Mononuclear cell (primary cell): ENCODE data around the gene RILPL1. TPM values are rescaled to one million over a fixed set of nuclear protein-coding genes. Genes with fewer than 3 reads are reported as not detected.
"Not testable (repeated sequence)": the region's sequence is repeated elsewhere in the genome, so short reads cannot be mapped to it uniquely, and the experiment has no call there.

Experiments used
- H3K27me3 ChIP-seq: 2 replicates; pipeline ENCODE4 v1.6.0; 2011; ENCODE audit warnings: low read length, control low read depth; ENCODE audit not compliant: insufficient read depth
- H3K4me1 ChIP-seq: 2 replicates; pipeline ENCODE4 v1.5.1; 2011; ENCODE audit warnings: mild to moderate bottlenecking, low read length, control low read depth; ENCODE audit not compliant: insufficient read depth
- H3K4me3 ChIP-seq: 2 replicates; pipeline ENCODE4 v1.5.1; 2011; ENCODE audit warnings: mild to moderate bottlenecking, low read length, moderate library complexity
- H3K9me3 ChIP-seq: 2 replicates; pipeline ENCODE4 v1.5.1; 2011; ENCODE audit warnings: low read depth, mild to moderate bottlenecking, control low read depth, low read length
- total RNA-seq: library from RNA; depleted of rRNA; stranded (reverse); fragments of >200 nt; gene quantifications from one replicate; pipeline ENCODE4 v1.2.3, GENCODE V29; 2012

The RILPL1 gene
- total RNA-seq, 1 donor, result 1.8 TPM

GRCh38 chr12:123472438-123472849, 61.1 kb downstream of the RILPL1 start:
- Histone ChIP-seq H3K9me3 (no peaks in the 10 kb centered on the region), H3K27me3 (no peaks in the 10 kb centered on the region), H3K4me3 (no peak overlapping the region), H3K4me1 (peaks cover 16% of the 10 kb centered on the region)

GRCh38 chr12:123471374-123472068, 62.0 kb downstream of the RILPL1 start:
- Histone ChIP-seq H3K9me3 (no peaks in the 10 kb centered on the region), H3K27me3 (no peaks in the 10 kb centered on the region), H3K4me1 (peaks cover 16% of the 10 kb centered on the region), H3K4me3 (no peak overlapping the region)

GRCh38 chr12:123469978-123470377, 63.5 kb downstream of the RILPL1 start:
- no peaks in the 10 kb centered on the region for H3K9me3 ChIP-seq
- H3K27me3 ChIP-seq, result no peaks in the 10 kb centered on the region
- peaks cover 8% of the 10 kb centered on the region for H3K4me1 ChIP-seq
- H3K4me3 ChIP-seq, result no peak overlapping the region

- Histone ChIP-seq H3K27me3 (no peaks in the 10 kb centered on the region), H3K4me1 (no peaks in the 10 kb centered on the region), H3K4me3 (no peak overlapping the region), H3K9me3 (no peaks in the 10 kb centered on the region)
Measured at GRCh38 chr12:123468786-123469185, 64.7 kb downstream of the RILPL1 start.

- peaks cover 4% of the 10 kb centered on the region for H3K4me1 ChIP-seq
- no peaks in the 10 kb centered on the region for H3K9me3 ChIP-seq
- H3K27me3 ChIP-seq, result no peaks in the 10 kb centered on the region
- H3K4me3 ChIP-seq, result no peak overlapping the region
Measured at GRCh38 chr12:123465084-123465483, 68.4 kb downstream of the RILPL1 start.

- not testable (repeated sequence) for H3K27me3 ChIP-seq, H3K4me3 ChIP-seq
Measured at GRCh38 chr12:123463174-123463573, 70.3 kb downstream of the RILPL1 start.

GRCh38 chr12:123457980-123458779, 75.3 kb downstream of the RILPL1 start, which contains the start of gene SNRNP35:
Gene SNRNP35 (plus strand): TSS chr12:123458139. CDS start chr12:123465541, 7,402 bp downstream.
- Histone ChIP-seq H3K27me3 (no peaks in the 10 kb centered on the region), H3K4me1 (peaks cover 19% of the 10 kb centered on the region), H3K9me3 (no peaks in the 10 kb centered on the region), H3K4me3 (peak within 1 kb of the TSS; percentile 99)

More at GRCh38 chr12:123463174-123463573, 70.3 kb downstream of the RILPL1 start:
- not testable (repeated sequence) for H3K9me3 ChIP-seq
- peaks cover 19% of the 10 kb centered on the region for H3K4me1 ChIP-seq

- Histone ChIP-seq H3K4me1 (peaks cover 13% of the 10 kb centered on the region), H3K9me3 (no peaks in the 10 kb centered on the region), H3K27me3 (no peaks in the 10 kb centered on the region), H3K4me3 (no peak overlapping the region)
Measured at GRCh38 chr12:123453165-123453564, 80.4 kb downstream of the RILPL1 start.

- not testable (repeated sequence) for H3K9me3 ChIP-seq, H3K4me3 ChIP-seq, H3K27me3 ChIP-seq
- H3K4me1 ChIP-seq, result peaks cover 22% of the 10 kb centered on the region
Measured at GRCh38 chr12:123452276-123452550, 81.3 kb downstream of the RILPL1 start.

- Histone ChIP-seq H3K27me3 (no peaks in the 10 kb centered on the region), H3K9me3 (no peaks in the 10 kb centered on the region), H3K4me1 (peaks cover 38% of the 10 kb centered on the region), H3K4me3 (no peak overlapping the region)
Measured at GRCh38 chr12:123450636-123451035, 82.9 kb downstream of the RILPL1 start.

GRCh38 chr12:123449856-123450255, 83.7 kb downstream of the RILPL1 start:
- peaks cover 46% of the 10 kb centered on the region for H3K4me1 ChIP-seq
- no peaks in the 10 kb centered on the region for H3K9me3 ChIP-seq
- no peak overlapping the region for H3K4me3 ChIP-seq
- no peaks in the 10 kb centered on the region for H3K27me3 ChIP-seq

- Histone ChIP-seq H3K4me3 (no peak overlapping the region), H3K9me3 (no peaks in the 10 kb centered on the region), H3K4me1 (peaks cover 52% of the 10 kb centered on the region), H3K27me3 (no peaks in the 10 kb centered on the region)
Measured at GRCh38 chr12:123449249-123449733, 84.2 kb downstream of the RILPL1 start.

- Histone ChIP-seq H3K4me3 (no peak overlapping the region), H3K9me3 (no peaks in the 10 kb centered on the region), H3K27me3 (no peaks in the 10 kb centered on the region), H3K4me1 (peaks cover 76% of the 10 kb centered on the region)
Measured at GRCh38 chr12:123446333-123446713, 87.2 kb downstream of the RILPL1 start.

GRCh38 chr12:123445388-123446332, 87.9 kb downstream of the RILPL1 start:
- no peaks in the 10 kb centered on the region for H3K27me3 ChIP-seq
- H3K4me1 ChIP-seq, result peaks cover 76% of the 10 kb centered on the region
- no peak overlapping the region for H3K4me3 ChIP-seq
- H3K9me3 ChIP-seq, result no peaks in the 10 kb centered on the region
